Coronary artery (tissue), 2 donors: ENCODE results near the gene EXOC3L1.

Source experiments
- DNase-seq: peaks from one replicate; pipeline ENCODE4 v3.0.0-alpha.2; 2017; ENCODE audit warnings: low spot score
- H3K27ac ChIP-seq, 2 donors: fragments of 200-600 bp; sonication (generic); one replicate each; pipeline ENCODE4 v1.5.1; 2016 to 2019
- H3K4me3 ChIP-seq: fragments of 200-600 bp; sonication (generic); 2 replicates; pipeline ENCODE4 v1.5.1; 2016; ENCODE audit warnings: mild to moderate bottlenecking, moderate library complexity
- TF ChIP-seq, protein P1 (sequence below): fragments of 200-600 bp; sonication (generic); IDR thresholded peaks from one replicate; pipeline ENCODE4 v1.5.1; 2019; ENCODE audit warnings: antibody characterized with exemption

The EXOC3L1 gene

DNA sequence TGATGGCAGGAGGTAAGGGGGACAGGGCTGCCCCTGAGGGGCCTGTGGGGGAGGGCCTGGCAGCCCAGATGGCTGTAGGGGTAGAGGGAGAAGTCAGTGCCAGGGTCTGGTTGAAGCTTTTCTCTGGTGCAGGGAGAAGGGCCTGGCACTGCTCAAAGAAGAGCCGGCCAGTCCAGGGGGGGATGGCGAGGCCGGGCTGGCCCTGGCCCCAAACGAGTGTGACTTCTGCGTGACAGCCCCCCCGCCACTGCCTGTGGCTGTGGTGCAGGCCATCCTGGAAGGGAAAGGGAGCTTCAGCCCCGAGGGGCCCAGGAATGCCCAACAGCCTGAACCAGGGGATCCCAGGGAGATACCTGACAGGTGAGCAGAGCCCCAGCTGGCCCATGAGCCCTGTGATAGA, 22.3 kb downstream of the EXOC3L1 start:
- TF ChIP-seq, protein P1, sequence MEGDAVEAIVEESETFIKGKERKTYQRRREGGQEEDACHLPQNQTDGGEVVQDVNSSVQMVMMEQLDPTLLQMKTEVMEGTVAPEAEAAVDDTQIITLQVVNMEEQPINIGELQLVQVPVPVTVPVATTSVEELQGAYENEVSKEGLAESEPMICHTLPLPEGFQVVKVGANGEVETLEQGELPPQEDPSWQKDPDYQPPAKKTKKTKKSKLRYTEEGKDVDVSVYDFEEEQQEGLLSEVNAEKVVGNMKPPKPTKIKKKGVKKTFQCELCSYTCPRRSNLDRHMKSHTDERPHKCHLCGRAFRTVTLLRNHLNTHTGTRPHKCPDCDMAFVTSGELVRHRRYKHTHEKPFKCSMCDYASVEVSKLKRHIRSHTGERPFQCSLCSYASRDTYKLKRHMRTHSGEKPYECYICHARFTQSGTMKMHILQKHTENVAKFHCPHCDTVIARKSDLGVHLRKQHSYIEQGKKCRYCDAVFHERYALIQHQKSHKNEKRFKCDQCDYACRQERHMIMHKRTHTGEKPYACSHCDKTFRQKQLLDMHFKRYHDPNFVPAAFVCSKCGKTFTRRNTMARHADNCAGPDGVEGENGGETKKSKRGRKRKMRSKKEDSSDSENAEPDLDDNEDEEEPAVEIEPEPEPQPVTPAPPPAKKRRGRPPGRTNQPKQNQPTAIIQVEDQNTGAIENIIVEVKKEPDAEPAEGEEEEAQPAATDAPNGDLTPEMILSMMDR, result no peak
- Histone ChIP-seq H3K27ac (no peak overlapping the region), H3K4me3 (no peak overlapping the region)
- DNase-seq, result no peak

DNA sequence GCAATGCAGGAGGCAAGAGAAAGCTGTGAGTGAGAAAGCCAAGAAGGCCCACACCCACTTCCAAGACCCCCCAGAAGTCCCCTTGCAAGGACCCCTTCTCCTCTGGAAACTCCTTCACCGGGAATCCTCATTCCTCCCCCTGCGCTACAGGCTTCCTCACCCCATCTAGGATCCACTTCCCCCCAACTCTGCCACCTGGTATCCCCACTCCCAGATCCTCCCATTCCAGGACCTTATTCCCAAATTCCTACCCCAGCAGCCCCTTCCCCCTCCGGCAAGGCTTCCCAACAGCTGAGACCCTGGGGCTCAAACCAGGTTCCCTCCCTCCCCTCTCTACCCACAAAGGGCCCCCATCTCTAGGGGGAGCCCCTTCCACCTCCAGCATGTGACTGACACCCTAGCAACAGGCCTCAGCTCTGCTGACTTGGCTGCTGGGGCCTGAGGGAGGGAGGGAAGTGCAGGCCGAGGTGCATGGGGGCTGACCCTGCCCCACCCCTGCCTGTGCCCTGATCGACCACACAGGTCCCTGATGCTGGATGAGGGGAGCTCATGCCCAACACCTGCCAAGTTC, 23.3 kb downstream of the EXOC3L1 start:
- TF ChIP-seq, protein P1, result no peak
- Histone ChIP-seq H3K27ac (peak overlapping the region in 1 of 2 donors; percentile 33), H3K4me3 (no peak overlapping the region)
- DNase-seq, result no peak

DNA sequence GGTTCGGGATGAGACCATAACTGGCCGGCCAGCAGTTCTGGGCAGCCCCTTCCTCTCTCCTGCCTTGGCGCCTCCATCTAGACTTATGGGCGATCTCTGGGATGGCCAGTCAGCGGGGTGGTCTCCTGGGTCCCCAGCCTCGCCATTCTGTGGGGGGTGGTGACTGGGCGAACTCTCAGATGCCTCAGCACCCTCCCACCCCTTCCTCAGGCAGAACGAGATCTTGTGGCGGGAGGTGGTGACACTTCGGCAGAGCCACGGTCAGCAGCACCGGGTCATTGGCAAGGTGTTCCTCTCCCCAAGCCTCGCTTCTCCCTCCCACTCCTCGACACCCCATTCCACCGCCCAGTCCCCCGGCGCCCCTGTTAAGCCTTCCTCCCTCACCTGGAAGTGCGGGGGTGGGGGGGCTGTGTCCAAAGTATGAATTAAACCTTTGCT, 23.8 kb downstream of the EXOC3L1 start:
- TF ChIP-seq, protein P1, result no peak
- DNase-seq, result no peak
- H3K27ac ChIP-seq, result peak overlapping the region in 1 of 2 donors; percentile 91
- peak overlapping the region; percentile 69 for H3K4me3 ChIP-seq

DNA sequence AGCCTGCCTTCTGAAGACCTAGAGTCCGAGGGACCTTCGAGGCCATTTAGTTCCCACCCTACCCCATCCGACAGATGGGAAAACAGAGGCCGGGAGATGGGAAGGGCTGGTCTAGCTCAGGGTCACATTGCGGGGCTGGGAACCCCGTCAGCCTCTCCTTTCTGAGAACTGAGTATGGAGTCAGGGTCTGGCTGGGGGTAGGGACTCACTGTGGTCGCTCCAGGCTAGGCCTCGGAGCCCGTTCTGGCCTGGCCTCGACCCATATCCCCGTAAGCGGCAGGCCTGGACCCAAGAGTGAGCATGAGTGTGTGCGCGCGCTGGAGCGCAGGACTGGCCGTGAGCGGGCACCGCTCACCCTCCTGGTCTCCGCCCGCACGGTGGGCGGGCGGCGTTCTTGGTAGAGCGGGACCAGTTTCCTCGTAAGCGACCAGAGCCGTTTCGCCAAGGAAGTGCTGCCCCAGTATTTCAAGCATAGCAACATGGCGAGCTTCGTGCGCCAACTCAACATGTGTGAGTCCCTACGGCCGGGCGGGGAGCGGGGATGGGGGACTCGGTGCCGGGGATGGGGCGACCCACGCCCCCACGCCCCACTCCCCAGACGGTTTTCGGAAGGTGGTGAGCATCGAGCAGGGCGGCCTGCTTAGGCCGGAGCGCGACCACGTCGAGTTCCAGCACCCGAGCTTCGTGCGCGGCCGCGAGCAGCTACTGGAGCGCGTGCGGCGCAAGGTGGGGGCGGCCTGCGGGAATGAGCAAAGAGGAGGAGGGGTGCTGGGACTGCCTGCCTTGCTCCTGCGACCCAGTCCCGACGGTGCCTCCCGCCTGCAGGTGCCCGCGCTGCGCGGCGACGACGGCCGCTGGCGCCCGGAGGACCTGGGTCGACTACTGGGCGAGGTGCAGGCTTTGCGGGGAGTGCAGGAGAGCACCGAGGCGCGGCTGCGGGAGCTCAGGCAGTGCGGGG, 24.5 kb downstream of the EXOC3L1 start:
- Histone ChIP-seq H3K27ac (peak overlapping the region; percentile 63 to 91), H3K4me3 (peak overlapping the region; percentile 69)
- TF ChIP-seq, protein P1, result no peak
- DNase-seq, result no peak

DNA sequence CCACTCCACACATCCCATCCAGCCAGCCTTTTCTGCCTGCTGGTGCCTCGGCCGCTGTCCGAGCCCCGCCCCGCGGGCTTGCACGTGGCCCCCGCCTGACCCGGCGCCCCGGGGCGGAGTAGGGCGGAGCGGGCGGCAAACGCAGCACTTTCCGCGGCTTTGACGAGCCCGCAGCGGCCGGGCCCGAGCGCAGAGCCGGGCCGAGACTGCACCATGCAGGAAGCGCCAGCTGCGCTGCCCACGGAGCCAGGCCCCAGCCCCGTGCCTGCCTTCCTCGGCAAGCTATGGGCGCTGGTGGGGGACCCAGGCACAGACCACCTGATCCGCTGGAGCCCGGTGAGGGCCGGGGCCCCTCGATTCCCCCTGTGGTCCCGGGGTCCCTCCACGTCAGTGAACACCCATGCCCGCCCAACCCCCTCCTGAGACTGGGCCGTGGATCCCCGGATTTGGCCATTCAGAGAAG, 25.3 kb downstream of the EXOC3L1 start, which contains the start of gene HSF4:
Gene HSF4 (plus strand): TSS at position 147 of the 463 bp plus-strand sequence. CDS start 67 bp downstream, at position 214.
- Histone ChIP-seq H3K27ac (peak within 1 kb of the TSS; percentile 63 to 91), H3K4me3 (peak within 1 kb of the TSS; percentile 69)
- DNase-seq, result no peak
- TF ChIP-seq, protein P1, result no peak

DNA sequence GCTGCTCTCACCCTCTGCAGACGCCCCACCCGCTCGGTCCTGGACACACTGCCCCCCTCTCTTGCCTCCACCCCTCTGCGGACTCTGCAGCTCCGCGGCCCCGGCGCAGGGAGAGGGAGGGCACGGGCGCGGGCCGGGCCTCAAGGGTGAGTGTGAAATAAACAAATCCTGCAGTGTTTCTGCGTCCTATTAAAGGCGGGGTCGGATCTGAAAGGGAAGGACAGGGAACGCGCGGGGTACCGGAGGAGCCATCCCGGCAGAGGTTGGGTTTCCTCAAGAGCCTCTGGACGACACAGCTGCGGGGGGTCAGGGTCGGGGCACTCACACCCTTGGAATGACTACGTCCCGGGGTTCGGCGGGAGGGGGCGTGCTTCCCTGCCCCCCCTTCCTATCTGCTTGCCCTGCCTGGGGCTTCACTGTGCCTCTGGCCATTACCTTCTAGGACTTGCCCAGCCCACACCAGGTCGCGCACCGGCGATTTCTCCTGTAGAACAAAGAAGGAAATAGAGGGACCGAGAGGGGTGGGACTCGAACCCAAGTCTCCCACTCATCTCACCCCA, 25.9 kb downstream of the EXOC3L1 start:
- TF ChIP-seq, protein P1, result no peak
- no peak for DNase-seq
- Histone ChIP-seq H3K27ac (peak overlapping the region; percentile 50 to 91), H3K4me3 (peak overlapping the region; percentile 69)
